Esophagus muscularis mucosa (tissue), 4 donors: ENCODE measurements around the gene HOMER3.

Experiments used
- EP300 ChIP-seq: sonication (generic); formaldehyde crosslinking; IDR thresholded peaks from one replicate; pipeline ENCODE4 v1.6.1; 2017; ENCODE audit warnings: antibody characterized with exemption
- POLR2A ChIP-seq: fragments of 450-650 bp; IDR thresholded peaks from one replicate; pipeline ENCODE4 v1.6.1; 2017; ENCODE audit warnings: antibody characterized with exemption, moderate library complexity, mild to moderate bottlenecking, low read depth
- TF ChIP-seq, protein P1 (sequence below), 3 experiments: fragments of 200-600 bp in 2 of 3; fragments of 450-650 bp in 1 of 3; sonication (generic) in 2 of 3; IDR thresholded peaks; one replicate each; pipeline ENCODE4 v1.5.1; 2017 to 2019; ENCODE audit warnings: antibody characterized with exemption in 3 of 3, mild to moderate bottlenecking in 2 of 3, moderate library complexity in 1 of 3

GRCh38 chr19:18975011-18975410 lies 34.0 kb upstream of the HOMER3 start:
- TF ChIP-seq, protein P1, sequence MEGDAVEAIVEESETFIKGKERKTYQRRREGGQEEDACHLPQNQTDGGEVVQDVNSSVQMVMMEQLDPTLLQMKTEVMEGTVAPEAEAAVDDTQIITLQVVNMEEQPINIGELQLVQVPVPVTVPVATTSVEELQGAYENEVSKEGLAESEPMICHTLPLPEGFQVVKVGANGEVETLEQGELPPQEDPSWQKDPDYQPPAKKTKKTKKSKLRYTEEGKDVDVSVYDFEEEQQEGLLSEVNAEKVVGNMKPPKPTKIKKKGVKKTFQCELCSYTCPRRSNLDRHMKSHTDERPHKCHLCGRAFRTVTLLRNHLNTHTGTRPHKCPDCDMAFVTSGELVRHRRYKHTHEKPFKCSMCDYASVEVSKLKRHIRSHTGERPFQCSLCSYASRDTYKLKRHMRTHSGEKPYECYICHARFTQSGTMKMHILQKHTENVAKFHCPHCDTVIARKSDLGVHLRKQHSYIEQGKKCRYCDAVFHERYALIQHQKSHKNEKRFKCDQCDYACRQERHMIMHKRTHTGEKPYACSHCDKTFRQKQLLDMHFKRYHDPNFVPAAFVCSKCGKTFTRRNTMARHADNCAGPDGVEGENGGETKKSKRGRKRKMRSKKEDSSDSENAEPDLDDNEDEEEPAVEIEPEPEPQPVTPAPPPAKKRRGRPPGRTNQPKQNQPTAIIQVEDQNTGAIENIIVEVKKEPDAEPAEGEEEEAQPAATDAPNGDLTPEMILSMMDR (IDR thresholded peaks at IDR 0.05): no peak
- TF ChIP-seq POLR2A (no peak), EP300 (no peak)
